HG03066 (cell line): ENCODE data around the gene TMEM130.
A peak's percentile ranks its signal among the peaks of the same experiment; 100 is the strongest.

Source experiments
- ATAC-seq: cut with Tn5 transposase; IDR thresholded peaks from one replicate; pipeline ENCODE4 v1.9.1; 2021; ENCODE audit warnings: low read depth; ENCODE audit not compliant: unreplicated experiment

Gene TMEM130, protein sequence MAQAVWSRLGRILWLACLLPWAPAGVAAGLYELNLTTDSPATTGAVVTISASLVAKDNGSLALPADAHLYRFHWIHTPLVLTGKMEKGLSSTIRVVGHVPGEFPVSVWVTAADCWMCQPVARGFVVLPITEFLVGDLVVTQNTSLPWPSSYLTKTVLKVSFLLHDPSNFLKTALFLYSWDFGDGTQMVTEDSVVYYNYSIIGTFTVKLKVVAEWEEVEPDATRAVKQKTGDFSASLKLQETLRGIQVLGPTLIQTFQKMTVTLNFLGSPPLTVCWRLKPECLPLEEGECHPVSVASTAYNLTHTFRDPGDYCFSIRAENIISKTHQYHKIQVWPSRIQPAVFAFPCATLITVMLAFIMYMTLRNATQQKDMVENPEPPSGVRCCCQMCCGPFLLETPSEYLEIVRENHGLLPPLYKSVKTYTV

DNA sequence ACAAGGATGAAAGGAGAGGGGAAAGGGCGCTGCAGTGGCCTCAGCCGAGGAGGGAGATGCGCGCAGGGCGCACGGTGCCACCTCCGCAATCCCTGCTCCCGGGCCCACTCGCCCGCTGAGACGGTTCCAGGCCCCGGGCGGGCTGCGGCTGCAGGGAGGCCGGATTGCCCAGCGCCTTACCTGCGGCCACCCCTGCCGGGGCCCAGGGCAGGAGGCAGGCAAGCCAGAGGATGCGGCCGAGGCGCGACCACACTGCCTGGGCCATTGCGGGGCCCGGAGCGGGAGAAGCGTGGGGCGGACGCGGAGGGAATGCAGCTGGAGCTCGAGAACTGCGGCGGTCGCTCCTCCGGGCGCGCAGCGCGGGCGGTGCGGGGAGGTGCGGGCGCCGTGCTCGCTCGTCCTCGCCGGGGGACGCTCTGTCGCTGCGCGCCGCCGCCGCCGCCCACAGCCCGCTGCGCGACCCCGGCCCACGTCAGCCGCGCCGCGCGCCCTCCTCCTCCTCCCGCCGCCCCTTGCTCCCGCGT lies at the start of gene TMEM130:
Gene TMEM130 (minus strand): TSS at position 418 of the 524 bp plus-strand sequence. CDS start 153 bp downstream, at position 265.
- no peak for ATAC-seq

DNA sequence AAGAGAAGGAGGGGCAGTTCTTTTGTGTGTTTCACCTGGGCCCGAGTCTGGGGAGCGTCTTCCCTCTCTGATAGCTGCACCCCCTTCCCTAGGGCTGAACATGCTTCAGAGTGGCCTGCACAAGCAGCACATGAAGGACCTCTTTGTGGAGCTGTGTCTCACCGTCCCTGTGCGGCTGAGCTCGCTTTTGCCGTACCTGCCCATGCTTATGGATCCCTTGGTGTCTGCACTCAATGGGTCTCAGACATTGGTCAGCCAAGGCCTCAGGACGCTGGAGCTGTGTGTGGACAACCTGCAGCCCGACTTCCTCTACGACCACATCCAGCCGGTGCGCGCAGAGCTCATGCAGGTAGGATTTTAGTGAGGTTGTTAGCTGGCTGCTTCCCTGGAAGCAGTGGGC lies 47.5 kb upstream of the TMEM130 start:
- no peak for ATAC-seq

DNA sequence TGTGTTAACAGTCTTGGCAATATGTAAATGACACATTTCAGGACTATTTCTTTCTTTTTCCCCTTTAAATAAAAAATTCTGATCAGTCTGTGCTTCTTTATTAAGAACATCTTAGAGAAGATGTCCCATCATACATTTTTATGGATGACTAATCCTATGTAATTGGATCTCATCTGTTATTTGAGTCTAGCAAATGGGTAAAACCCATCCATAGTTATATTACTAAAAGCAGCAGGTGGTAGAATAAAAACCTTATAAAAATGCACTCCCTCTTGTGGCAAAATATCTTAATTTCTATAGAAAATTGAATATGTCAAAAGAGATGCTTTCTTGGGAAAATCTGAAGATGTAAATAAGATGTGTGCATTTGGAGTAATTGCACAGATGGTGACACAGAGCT lies 43.8 kb upstream of the TMEM130 start:
- ATAC-seq: no peak

DNA sequence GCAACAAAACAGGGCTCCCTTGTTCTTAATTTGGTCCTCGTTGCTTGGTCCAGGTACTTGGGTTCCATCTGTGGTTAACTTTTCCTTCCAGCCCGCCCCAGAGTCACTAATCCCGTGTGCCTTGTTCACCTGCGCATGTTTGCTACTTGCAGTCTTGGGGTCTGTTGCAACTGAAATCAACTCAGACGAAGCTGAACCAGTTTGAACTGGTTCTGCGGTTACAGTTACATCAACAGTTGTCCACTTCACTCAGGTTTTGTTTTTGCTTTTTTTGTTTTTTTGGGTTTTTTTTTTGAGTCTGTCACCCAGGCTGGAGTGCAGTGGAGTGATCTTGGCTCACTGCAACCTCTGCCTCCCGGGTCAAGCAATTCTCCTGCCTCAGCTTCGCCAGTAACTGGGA lies 43.2 kb upstream of the TMEM130 start:
- no peak for ATAC-seq

DNA sequence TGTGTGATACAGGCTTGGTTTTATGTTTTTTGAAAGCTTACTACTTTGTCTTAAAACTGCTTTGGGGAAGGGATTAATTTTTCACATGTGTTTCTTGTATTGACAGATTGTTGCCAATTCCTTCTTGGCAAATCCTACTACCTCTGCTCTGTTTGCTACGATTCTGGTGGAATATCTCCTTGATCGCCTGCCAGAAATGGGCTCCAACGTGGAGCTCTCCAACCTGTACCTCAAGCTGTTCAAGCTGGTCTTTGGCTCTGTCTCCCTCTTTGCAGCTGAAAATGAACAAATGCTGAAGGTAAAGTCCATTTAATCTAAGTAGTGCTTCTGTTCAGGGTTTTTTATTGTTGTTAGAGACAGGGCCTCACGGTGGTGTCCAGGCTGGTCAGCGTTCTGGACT lies 42.1 kb upstream of the TMEM130 start:
- no peak for ATAC-seq

DNA sequence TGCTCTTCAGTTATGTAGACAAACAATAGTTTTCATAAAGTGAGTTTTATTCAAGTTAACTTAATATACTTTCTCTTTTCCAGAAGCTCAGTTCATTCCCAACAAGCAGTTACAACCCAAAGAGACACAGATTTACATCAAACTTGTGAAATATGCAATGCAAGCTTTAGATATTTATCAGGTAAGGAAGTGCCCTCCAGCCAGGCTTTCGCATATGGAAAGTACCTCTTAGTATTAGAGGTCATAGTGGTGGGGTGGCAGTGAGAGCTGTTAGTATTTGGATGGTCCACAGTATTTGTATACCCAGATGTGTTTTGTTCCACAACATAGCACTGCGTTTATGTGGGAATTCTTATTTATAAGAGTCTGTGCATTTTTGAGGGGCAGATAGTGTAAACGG lies 40.6 kb upstream of the TMEM130 start:
- no peak for ATAC-seq

DNA sequence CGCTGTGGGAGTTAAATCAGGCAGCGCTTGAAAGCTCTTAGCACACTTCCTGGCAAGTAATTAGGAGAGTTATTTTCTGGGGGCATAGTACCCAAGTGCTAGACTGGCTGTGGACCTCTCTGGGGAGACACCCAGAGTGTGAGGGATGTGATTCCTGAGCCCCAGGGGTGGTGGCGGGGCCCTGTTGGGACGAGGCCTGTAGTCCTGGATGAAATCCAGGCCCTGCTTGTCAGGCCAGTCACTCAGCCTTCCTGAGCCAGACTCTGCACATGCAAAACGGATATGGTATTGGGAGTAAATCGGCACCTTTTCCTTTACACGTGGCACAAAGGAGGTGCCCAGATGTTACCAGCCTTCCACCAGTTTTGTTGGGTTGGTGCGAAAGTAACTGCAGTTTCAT lies 39.7 kb upstream of the TMEM130 start:
- no peak for ATAC-seq

DNA sequence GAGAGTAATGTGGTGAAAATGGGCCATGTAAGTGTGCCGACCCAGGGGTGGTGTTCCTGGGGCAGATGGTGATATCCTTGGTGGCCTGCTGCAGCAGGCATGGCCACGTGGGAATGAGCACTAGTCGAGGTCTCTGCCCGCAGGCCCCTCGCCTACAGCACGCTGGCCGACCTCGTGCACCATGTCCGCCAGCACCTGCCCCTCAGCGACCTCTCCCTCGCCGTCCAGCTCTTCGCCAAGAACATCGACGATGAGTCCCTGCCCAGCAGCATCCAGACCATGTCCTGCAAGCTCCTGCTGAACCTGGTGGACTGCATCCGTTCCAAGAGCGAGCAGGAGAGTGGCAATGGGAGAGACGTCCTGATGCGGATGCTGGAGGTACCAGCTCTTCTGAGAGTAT lies 38.8 kb upstream of the TMEM130 start:
- ATAC-seq: no peak

DNA sequence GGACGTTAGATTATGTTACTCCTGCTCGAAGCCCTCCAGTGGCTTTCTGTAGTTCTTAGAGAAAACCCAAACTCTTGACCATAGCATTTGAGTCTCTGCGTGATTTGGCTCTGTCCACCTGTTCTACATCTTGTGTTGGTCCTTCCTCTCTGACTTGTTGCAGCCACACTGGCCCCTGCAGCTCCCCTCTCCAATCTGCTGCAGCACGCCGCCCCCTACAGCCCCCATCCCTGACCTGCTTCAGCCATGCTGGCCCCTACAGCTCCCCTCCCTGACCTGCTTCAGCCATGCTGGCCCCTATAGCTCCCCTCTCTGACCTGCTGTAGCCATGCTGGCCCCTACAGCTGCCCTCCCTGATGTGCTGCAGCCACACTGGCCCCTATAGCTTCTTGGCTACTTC lies 37.8 kb upstream of the TMEM130 start:
- ATAC-seq: no peak

DNA sequence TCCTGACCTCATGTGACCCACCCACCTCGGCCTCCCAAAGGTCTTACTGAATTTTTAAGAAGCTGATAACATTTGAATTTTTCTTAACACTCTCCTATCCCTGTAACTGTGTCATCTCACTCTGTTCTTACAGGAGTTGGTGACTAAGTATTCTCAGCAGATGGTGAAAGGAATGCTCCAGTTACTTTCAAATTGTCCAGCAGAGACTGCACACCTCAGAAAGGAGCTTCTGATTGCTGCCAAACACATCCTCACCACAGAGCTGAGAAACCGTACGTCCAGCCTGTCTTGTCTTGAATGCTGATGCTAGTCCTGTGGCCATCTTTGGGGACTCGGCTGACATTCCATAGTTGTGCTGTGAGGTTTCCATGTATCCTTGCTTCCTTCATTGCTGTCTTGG lies 33.4 kb upstream of the TMEM130 start:
- no peak for ATAC-seq

DNA sequence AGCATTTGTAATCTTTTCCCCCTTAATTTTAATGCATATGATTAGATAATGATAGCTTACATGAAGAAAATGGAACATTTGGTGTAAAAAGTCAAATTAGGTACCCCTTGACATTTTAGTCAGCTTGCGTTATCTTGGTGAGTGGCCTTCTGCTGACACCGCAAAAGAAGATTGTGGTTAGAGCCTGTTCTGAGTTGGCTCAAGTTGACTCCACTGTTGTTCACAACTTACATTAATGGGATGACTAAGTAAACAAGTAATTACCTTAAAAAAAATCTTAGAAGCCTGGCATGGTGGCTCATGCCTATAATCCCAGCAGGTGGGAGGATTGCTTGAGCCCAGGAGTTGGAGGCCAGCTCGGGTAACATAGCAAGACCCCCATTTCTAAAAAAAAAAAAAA lies 32.7 kb upstream of the TMEM130 start:
- no peak for ATAC-seq

DNA sequence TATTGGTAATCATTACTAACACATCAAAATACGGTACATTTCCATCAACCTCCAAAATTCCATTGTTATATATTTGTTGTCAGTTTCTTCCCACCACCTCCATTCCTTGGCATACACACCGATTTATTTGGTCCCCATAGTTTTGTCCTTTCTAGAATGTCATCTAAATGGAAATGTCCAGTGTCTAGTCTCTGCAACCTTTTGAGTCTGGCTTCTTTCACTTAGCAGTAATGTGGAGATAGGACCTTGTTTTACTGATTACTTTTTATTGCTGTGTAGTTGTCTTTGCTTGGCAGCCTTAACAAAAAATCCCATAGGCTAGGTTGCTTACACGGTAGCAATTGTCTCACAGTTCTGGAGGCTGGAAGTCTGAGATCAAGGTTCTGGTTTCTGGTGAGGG lies 31.0 kb upstream of the TMEM130 start:
- no peak for ATAC-seq

DNA sequence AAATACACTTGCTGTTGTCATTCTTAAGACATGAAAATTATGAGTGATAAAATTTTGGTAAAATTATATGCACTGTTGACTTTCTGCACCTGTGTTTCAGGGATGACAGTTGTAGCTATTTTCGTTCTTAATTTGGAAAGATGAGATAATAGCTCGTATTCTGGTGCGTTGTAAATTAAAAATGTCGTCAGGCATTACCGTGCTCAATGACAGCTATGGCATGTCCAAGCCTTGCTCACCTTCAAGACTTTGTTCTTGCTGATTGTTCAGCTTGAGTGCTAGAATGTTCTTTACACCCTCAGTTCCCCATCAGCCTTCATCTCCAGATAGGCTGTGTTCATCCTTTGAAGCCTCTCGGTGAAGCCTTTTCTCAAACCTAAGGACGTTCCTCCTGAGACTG lies 30.0 kb upstream of the TMEM130 start:
- no peak for ATAC-seq

DNA sequence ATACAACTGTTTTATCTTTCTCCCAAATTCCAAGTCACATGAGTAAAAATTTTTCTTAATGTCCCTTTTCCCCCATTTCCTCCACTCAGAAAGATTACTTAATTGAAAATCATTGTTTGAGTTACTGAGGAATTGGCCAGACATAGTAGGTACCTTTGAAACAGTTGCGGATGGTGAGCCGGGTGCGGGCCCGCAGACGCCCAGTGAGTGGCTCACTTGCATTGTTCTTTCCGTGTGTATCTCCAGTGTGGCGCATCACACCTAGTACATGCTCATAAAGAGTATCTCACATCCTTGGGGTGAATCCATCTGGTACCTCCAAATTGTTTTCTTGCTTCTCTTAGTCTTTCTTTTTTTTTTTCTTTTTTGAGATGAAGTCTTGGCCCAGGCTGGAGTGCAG lies 22.8 kb upstream of the TMEM130 start:
- no peak for ATAC-seq

DNA sequence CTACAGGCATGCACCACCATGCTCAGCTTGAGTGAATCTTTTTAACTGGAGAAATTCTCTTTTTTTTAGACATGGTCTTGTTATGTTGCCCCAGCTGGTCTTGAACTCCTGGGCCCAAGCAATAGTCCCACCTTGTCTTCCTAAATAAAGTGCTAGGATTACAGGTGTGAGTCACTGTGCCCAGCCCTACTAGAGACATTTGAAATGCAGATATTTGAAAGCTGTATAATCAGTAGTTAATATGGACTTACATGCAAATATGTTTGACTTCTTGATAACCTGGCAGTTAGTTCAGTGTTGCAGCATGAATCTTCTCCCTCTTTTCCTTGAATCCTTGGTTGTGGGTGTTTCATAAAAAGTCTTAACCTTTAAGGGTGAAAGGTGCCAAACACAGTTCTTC lies 17.2 kb upstream of the TMEM130 start:
- no peak for ATAC-seq

DNA sequence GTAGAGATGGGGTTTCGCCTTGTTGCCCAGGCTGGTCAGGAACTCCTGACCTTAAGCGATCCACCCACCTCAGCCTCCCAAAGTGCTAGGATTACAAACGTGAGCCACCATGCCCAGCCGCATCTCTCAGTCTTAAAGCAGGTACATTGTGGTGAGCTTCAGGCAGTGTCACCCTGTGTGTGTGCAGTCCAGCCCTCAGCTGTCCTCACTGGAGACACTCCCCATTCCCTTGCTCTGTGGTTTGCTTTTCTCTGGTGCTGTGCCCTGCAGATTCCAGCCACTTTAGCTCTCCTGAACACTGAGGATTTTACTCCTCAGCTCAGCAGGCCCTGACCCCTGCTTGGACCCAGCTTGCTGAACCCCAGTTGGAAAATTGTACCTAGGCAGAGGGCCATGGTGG lies 14.6 kb upstream of the TMEM130 start:
- ATAC-seq: no peak

DNA sequence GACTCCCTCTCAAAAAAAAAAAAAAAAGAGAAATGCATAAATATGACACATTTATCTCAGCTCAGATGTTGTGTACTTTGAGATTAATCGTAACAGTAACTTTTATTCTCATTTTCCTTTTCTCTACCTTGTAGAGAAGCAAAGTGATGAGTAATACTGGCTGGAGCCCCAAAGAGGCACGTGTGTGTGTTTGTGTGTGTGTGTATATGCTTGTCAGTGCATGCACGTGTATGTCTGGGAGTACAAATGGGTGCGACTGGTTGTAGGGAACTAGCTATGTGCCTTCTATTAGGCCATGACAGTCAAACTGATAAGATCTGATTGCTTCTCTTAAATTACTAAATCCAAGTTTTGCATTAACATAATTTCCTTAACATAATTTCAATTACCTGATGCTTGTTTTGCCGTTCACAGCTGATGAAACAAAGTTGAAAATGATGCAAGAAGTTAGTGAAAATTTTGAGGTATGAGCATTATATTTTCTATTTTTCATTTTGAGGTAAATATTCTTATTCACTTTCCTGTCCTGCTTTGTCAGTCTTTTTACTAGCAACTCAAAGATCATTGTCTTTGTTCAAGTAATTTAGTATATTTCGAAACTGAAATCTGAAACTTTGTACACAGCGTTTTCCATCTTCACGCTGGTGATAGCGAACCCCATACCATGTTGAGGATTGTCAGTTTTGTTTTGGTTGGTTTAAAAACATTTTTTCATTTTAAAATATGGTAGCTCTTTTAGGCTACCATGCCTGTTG lies 11.9 kb upstream of the TMEM130 start:
- no peak for ATAC-seq

DNA sequence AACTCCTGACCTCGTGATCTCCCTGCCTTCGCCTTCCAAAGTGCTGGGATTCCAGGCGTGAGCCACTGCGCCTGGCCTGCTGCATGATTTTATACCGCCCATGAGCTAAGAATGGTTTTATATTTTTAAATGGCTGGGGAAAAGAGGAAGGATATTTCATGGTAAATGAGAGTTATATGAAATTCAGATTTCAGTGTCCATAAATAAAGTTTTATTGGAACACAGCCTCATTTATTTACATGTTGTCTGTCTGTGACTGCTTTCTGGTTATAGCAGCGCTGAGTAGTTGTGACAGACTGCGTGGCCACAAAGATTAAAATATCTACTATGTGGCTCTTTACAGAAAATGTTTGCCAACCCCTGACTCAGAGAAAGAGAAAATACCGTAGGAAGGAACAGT lies 10.7 kb upstream of the TMEM130 start:
- ATAC-seq: no peak

DNA sequence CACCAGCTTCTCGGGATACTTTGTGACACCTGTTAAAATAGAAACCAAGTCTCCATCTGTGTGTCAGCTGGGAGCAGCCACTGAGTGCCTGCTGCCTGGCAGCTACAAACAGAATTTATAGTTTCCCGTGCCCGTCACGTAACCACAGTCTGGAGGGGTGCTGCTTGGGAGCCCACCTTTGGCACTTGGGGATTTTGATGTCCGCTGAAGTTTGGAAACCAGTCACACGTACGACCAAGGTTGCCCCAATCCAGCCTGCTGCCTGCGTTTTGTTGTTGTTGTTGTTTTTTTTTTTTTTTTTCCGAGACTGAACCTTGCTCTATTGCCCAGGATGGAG lies 10.1 kb upstream of the TMEM130 start:
- no peak for ATAC-seq

DNA sequence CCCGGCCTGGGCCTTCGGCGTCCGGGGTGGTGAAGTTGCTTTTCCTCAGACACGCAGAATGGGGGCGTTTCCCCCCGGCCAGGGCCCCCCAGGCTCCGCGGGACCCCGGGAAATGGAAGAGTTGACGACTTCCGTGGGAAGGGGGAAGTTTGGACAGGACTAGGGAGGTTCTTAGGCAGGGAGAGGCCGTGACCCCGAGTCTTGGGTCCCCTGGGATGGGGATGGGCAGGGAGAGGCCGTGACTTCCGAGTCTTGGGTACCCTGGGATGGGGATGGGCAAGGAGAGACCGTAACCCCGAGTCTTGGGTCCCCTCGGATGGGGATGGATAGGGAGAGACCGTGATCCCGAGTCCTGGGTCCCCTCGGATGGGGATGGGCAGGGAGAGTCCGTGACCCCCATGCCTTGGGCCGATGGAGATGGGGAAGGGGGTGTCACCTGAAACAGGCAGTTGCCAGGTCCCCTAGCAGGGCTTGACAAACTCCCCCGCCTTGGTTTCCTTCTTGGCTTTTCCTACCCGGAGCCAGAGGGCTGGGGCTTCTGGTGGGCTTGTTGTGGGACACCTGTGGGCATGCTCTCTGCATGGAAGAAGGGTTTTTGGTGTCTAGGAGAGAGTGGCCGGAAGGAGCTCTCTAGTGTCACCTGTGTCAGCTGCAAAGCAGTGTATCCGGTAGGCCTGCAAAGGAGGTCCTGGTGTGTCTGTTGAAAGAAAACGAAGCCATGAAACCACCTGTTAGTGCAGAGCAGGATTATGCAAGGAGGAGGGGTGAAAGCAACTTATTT lies 9.6 kb upstream of the TMEM130 start:
- ATAC-seq: peak; percentile 80
